DND-41 (cell line): ENCODE results near the gene SLTM.

Experiments used
- CTCF ChIP-seq: IDR thresholded peaks from 2 replicates; pipeline ENCODE4 v1.5.1; 2012; ENCODE audit warnings: borderline replicate concordance, low read length, moderate library complexity, mild to moderate bottlenecking; ENCODE audit not compliant: poor library complexity, severe bottlenecking; ENCODE audit errors: extremely low read depth
- EZH2 ChIP-seq: IDR thresholded peaks from 3 replicates; pipeline ENCODE4 v1.6.1; 2012; ENCODE audit warnings: borderline replicate concordance, low read depth, mild to moderate bottlenecking, moderate library complexity, low read length, inconsistent platforms; ENCODE audit not compliant: severe bottlenecking

- TF ChIP-seq CTCF (no peak), EZH2 (no peak)
These were observed 77.4 kb downstream of the SLTM start for GRCh38 chr15:58856086-58856485.
